ENCODE results near the gene PIK3C2G.

DNA sequence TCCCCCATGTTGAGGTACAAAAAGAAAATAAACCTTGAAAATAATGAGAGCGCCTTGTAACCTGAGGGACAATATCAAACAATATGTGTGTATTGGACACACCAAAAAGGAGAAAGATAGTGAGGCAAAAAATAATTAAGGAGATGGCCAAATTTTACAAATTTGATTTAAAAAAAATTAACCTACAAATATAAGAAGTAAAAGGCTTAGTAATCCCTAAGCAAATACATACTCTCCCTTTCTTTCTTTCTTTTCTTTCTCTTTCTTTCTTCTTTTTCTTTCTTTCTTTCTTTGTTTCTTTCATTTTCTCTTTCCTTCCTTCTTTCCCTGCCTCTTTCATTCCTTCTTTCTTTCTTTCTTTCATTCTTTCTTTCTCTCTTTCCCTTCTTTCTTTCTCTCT lies 133.4 kb downstream of the PIK3C2G start:
- TF ChIP-seq CEBPB (IDR thresholded peaks at IDR 0.05; ENCODE audit: borderline replicate concordance in 1 of 2, low read depth in 2 of 2, low read length in 2 of 2) (no peak), POLR2A (IDR thresholded peaks at IDR 0.05; ENCODE audit: low read depth, low read length) (no peak), EZH2 (IDR thresholded peaks at IDR 0.05; ENCODE audit: borderline replicate concordance, control insufficient read depth, low read depth, low read length) (no peak), ESRRA (IDR thresholded peaks at IDR 0.05; ENCODE audit: low read length) (no peak), POLR2AphosphoS5 (IDR thresholded peaks at IDR 0.05; ENCODE audit: low read length) (no peak), CHD2 (IDR thresholded peaks at IDR 0.05; ENCODE audit: borderline replicate concordance, low read depth, low read length) (no peak), MYC (IDR thresholded peaks at IDR 0.05; ENCODE audit: insufficient read depth, insufficient read length, insufficient replicate concordance, low read length, severe bottlenecking) (no peak), KDM1A (IDR thresholded peaks at IDR 0.05; ENCODE audit: borderline replicate concordance) (no peak), CHD4 (IDR thresholded peaks at IDR 0.05) (no peak)
- TF ChIP-seq, protein P1, sequence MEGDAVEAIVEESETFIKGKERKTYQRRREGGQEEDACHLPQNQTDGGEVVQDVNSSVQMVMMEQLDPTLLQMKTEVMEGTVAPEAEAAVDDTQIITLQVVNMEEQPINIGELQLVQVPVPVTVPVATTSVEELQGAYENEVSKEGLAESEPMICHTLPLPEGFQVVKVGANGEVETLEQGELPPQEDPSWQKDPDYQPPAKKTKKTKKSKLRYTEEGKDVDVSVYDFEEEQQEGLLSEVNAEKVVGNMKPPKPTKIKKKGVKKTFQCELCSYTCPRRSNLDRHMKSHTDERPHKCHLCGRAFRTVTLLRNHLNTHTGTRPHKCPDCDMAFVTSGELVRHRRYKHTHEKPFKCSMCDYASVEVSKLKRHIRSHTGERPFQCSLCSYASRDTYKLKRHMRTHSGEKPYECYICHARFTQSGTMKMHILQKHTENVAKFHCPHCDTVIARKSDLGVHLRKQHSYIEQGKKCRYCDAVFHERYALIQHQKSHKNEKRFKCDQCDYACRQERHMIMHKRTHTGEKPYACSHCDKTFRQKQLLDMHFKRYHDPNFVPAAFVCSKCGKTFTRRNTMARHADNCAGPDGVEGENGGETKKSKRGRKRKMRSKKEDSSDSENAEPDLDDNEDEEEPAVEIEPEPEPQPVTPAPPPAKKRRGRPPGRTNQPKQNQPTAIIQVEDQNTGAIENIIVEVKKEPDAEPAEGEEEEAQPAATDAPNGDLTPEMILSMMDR (IDR thresholded peaks at IDR 0.05 in 2 of 3, conservative IDR thresholded peaks at IDR 0.05 in 1 of 3; ENCODE audit: control insufficient read depth in 2 of 3, extremely low read depth in 1 of 3, insufficient read depth in 1 of 3, low read depth in 3 of 3, low read length in 3 of 3), result no peak
- TF ChIP-seq, protein P2, sequence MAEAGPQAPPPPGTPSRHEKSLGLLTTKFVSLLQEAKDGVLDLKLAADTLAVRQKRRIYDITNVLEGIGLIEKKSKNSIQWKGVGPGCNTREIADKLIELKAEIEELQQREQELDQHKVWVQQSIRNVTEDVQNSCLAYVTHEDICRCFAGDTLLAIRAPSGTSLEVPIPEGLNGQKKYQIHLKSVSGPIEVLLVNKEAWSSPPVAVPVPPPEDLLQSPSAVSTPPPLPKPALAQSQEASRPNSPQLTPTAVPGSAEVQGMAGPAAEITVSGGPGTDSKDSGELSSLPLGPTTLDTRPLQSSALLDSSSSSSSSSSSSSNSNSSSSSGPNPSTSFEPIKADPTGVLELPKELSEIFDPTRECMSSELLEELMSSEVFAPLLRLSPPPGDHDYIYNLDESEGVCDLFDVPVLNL (IDR thresholded peaks at IDR 0.05; ENCODE audit: low read depth, low read length), result no peak

Data from GM12878 (cell line).